SJSA1 (cell line): ENCODE measurements around the gene SLC6A13. TPM values are rescaled to one million over a fixed set of nuclear protein-coding genes. Genes with fewer than 3 reads are reported as not detected.
"Not testable (repeated sequence)": the region's sequence is repeated elsewhere in the genome, so short reads cannot be mapped to it uniquely, and the experiment has no call there.

Experiments
- DNase-seq, 2 experiments: peaks; one replicate each; pipeline ENCODE4 v3.0.0-alpha.2; 2015 to 2020; ENCODE audit warnings: low spot score in 2 of 2, low read depth in 1 of 2
- H3K27ac ChIP-seq: fragments of 250-450 bp; sonication (Bioruptor Pico); 2 replicates; pipeline ENCODE4 v1.5.1; 2020; ENCODE audit warnings: mild to moderate bottlenecking, moderate library complexity
- H3K27me3 ChIP-seq: fragments of 250-450 bp; sonication (Bioruptor Pico); replicated peaks from 2 replicates; pipeline ENCODE4 v1.5.1; 2020; ENCODE audit warnings: mild to moderate bottlenecking, moderate library complexity
- H3K36me3 ChIP-seq: fragments of 250-450 bp; sonication (Bioruptor Pico); 2 replicates; pipeline ENCODE4 v1.5.1; 2020; ENCODE audit warnings: mild to moderate bottlenecking
- H3K4me1 ChIP-seq: fragments of 250-450 bp; sonication (Bioruptor Pico); replicated peaks from 2 replicates; pipeline ENCODE4 v1.6.1; 2021; ENCODE audit warnings: mild to moderate bottlenecking
- H3K4me3 ChIP-seq: fragments of 250-450 bp; sonication (Bioruptor Pico); 2 replicates; pipeline ENCODE4 v1.5.1; 2020; ENCODE audit warnings: mild to moderate bottlenecking
- H3K9me3 ChIP-seq: fragments of 250-450 bp; sonication (Bioruptor Pico); replicated peaks from 2 replicates; pipeline ENCODE4 v1.5.1; 2020; ENCODE audit warnings: mild to moderate bottlenecking
- total RNA-seq: library from RNA; depleted of rRNA; stranded (reverse); fragments of >200 nt; shearing (Covaris generic); gene quantifications from 2 replicates; pipeline ENCODE4 v1.2.3, GENCODE V29; 2014

Gene SLC6A13
- total RNA-seq, 1 experiment from 2014 or later: not detected

DNA sequence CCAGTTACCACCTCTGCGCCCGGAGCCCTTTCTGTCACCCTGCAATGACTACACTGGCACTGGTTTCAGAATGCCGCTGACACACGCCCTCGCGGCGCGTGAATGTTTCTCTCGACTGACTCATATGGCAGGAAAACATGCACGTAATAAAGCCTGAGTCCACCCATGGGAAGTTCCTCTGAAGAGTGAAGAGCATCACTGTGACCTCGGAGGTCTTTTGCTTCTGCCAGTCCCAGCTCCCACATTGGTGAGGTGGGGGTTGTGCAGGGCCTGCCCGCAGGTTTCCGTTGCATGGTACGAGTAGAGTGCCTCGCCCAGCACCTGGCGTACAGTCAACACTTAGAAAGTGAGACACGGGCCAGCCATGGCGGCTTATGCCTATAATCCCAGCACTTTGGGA lies 37.6 kb downstream of the SLC6A13 start:
- peaks cover 39% of the 10 kb centered on the region for H3K27me3 ChIP-seq
- H3K36me3 ChIP-seq: no peaks in the 10 kb centered on the region
- no peaks in the 10 kb centered on the region for H3K4me1 ChIP-seq
- no peak overlapping the region for H3K27ac ChIP-seq
- no peak overlapping the region for H3K4me3 ChIP-seq
- DNase-seq: peak in 1 of 2 experiments; percentile 33
- H3K9me3 ChIP-seq: no peaks in the 10 kb centered on the region

DNA sequence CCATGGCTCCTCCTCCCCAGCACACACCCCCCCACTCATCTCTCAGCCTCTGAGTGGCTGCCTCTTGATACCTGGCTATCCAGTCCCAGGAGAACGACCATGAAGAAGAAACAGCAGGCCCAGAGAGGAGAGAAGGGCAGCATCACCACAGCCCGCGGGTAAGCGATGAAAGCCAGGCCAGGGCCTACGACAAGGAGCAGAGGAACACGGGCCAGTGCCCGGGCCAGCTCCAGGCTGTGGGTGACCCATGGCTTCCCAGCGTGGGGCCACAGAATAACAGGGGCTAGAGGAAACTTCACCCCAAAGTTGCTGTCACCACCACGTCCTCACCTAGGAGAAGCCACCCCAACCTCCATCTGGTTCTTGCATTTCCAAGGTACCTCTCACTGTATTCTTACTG lies 38.3 kb downstream of the SLC6A13 start:
- H3K9me3 ChIP-seq: 0 out of 2 replicates have a peak, but pooled peaks cover 3% of the 10 kb centered on the region
- H3K4me3 ChIP-seq: no peak overlapping the region
- no peaks in the 10 kb centered on the region for H3K36me3 ChIP-seq
- H3K27me3 ChIP-seq: peaks cover 34% of the 10 kb centered on the region
- no peaks in the 10 kb centered on the region for H3K4me1 ChIP-seq
- DNase-seq: no peak
- H3K27ac ChIP-seq: no peak overlapping the region

DNA sequence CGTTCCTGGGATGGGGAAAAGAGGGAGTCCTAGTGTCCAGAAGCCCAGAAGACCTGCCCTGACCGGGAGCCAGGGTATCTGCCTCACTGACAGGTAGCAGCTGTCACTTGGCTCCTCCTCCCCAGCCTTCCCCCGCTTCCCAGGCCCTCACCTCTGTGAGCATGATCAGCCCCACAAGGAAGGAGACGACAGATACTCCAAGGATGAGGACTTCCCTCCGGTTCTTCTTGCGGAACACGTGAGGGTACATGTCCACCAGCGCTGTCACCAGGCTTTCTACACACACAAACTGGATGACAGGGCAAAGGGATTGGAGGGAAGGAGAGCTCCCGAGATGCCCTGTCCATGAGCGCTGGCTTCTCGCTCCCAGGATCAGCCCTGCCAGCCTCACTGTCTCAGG lies 38.8 kb downstream of the SLC6A13 start:
- peaks cover 29% of the 10 kb centered on the region for H3K27me3 ChIP-seq
- H3K4me3 ChIP-seq: no peak overlapping the region
- 0 out of 2 replicates have a peak, but pooled peaks cover 3% of the 10 kb centered on the region for H3K9me3 ChIP-seq
- H3K27ac ChIP-seq: no peak overlapping the region
- DNase-seq: no peak
- H3K4me1 ChIP-seq: no peaks in the 10 kb centered on the region
- no peaks in the 10 kb centered on the region for H3K36me3 ChIP-seq

GRCh38 chr12:221736-222135 lies 40.9 kb downstream of the SLC6A13 start:
- DNase-seq: no peak
- Histone ChIP-seq H3K4me1 (no peaks in the 10 kb centered on the region), H3K27me3 (peaks cover 9% of the 10 kb centered on the region), H3K4me3 (no peak overlapping the region), H3K9me3 (0 out of 2 replicates have a peak, but pooled peaks cover 3% of the 10 kb centered on the region), H3K36me3 (no peaks in the 10 kb centered on the region), H3K27ac (no peak overlapping the region)

DNA sequence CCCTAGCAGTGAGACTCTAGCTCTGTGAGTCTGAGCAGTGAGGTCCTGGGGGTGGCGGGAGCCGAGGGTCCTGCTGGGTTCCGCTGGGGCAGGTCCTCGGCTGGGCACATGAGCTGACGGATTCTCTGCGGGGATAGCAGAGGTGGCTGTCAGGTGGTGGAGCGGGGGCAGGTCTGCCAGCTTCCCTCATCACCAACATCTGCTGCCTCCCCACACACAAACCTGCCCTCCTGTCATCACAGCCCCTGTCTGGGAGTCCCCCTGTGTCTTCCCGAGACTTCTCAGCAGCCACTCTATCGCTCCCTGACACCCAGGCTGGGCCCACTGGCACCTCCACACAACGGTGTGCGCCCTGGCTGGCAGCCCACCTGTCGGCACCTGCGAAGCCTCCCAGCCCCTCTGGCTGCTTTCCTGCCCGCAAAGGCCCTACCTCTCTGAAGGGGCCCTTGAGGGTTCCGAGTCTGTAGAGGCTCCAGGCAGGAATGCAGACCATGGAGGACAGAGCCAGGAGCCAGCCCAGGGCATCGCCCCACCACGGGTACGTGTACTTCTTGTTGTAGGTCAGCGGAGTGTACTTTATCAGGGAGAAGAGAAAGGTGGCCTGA lies 41.6 kb downstream of the SLC6A13 start:
- no peaks in the 10 kb centered on the region for H3K36me3 ChIP-seq
- H3K4me3 ChIP-seq: no peak overlapping the region
- H3K27me3 ChIP-seq: peaks cover 5% of the 10 kb centered on the region
- DNase-seq: no peak
- H3K4me1 ChIP-seq: no peaks in the 10 kb centered on the region
- no peak overlapping the region for H3K27ac ChIP-seq
- H3K9me3 ChIP-seq: 0 out of 2 replicates have a peak, but pooled peaks cover 3% of the 10 kb centered on the region

- no peak overlapping the region for H3K4me3 ChIP-seq
- H3K4me1 ChIP-seq: no peaks in the 10 kb centered on the region
- no peaks in the 10 kb centered on the region for H3K36me3 ChIP-seq
- no peak overlapping the region for H3K27ac ChIP-seq
- H3K9me3 ChIP-seq: 0 out of 2 replicates have a peak, but pooled peaks cover 3% of the 10 kb centered on the region
- no peak for DNase-seq
- peaks cover 5% of the 10 kb centered on the region for H3K27me3 ChIP-seq
Measured at GRCh38 chr12:220491-220890, 42.1 kb downstream of the SLC6A13 start.

- Histone ChIP-seq H3K9me3 (0 out of 2 replicates have a peak, but pooled peaks cover 3% of the 10 kb centered on the region), H3K27ac (no peak overlapping the region), H3K36me3 (no peaks in the 10 kb centered on the region), H3K4me3 (no peak overlapping the region), H3K27me3 (peaks cover 8% of the 10 kb centered on the region; the same call in 1 of the 2 replicates), H3K4me1 (no peaks in the 10 kb centered on the region)
- peak; percentile 50 to 77 for DNase-seq
Measured at GRCh38 chr12:219891-220352, 42.7 kb downstream of the SLC6A13 start.

DNA sequence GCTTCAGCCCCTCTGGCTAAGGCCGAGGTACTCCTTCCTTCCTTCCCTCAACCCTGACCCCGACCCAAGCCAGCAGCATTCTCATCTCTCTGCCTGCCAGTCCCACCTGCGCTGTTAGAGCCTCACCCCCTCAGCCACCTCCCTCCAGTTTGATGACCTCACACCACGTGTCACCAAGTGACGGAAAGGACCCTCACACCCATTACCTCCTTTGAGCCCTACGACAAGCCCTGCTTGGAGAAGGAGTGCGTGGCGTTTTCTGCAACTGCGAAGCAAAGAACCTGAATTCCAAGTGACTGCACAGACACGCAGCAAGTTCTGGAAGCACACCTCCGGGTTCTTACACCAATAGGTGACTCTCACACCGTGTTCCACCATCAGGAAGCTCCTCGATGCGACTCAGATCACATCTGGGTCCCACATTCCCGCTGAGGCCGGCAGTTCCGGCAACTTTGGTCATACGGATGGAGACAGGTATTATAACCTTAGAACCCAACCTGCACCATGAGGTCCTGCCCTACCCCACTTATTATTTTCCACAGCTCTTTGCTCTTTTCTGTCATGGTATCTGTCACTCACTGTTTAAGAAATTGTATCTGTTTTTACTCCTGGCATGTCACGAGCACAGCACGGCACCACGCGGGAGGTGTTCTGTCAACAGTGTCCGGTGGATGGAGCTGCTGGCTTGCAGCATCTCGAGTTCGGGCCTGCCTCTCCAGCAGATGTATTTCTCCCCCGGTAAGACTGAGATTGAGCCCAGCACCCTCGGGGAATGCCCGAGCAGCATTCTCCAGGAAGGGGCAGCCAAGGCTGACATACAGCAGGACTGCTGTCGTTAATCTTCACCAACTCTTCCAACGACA lies 43.7 kb downstream of the SLC6A13 start:
- Histone ChIP-seq H3K36me3 (no peaks in the 10 kb centered on the region), H3K9me3 (0 out of 2 replicates have a peak, but pooled peaks cover 3% of the 10 kb centered on the region), H3K27me3 (peaks cover 10% of the 10 kb centered on the region), H3K27ac (no peak overlapping the region), H3K4me3 (no peak overlapping the region), H3K4me1 (no peaks in the 10 kb centered on the region)
- no peak for DNase-seq

GRCh38 chr12:218221-218620 lies 44.4 kb downstream of the SLC6A13 start:
- 0 out of 2 replicates have a peak, but pooled peaks cover 3% of the 10 kb centered on the region for H3K9me3 ChIP-seq
- H3K27ac ChIP-seq: no peak overlapping the region
- H3K4me3 ChIP-seq: no peak overlapping the region
- DNase-seq: no peak
- H3K4me1 ChIP-seq: no peaks in the 10 kb centered on the region
- H3K27me3 ChIP-seq: peaks cover 16% of the 10 kb centered on the region
- no peaks in the 10 kb centered on the region for H3K36me3 ChIP-seq

GRCh38 chr12:217029-217428 lies 45.6 kb downstream of the SLC6A13 start:
- peaks cover 28% of the 10 kb centered on the region for H3K27me3 ChIP-seq
- not testable (repeated sequence) for H3K4me1 ChIP-seq, H3K36me3 ChIP-seq, H3K27ac ChIP-seq, H3K9me3 ChIP-seq, DNase-seq, H3K4me3 ChIP-seq

DNA sequence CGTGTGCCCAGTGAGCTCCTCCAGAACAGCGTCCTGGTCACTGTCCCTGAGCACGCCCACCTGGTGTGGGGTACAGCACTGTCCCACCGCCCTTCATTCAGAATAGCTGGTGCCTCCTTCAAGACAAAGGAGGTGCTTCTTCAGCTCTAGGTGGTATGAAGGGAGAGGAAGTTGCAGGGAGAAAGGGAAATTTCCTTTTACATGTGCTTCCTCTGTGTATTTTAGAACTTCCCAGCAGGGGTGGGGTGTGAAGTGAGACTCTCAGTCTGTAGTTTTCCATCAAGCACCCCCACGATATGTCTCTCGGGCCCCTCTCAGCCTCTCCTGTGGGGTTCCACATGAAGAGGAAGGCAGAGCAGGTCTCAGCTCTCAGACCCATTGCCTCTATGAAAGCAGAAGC lies 47.5 kb downstream of the SLC6A13 start:
- DNase-seq: no peak
- H3K27ac ChIP-seq: no peak overlapping the region
- H3K27me3 ChIP-seq: peaks cover 47% of the 10 kb centered on the region
- no peak overlapping the region for H3K4me3 ChIP-seq
- no peaks in the 10 kb centered on the region for H3K4me1 ChIP-seq
- 0 out of 2 replicates have a peak, but pooled peaks cover 3% of the 10 kb centered on the region for H3K9me3 ChIP-seq
- H3K36me3 ChIP-seq: no peaks in the 10 kb centered on the region

DNA sequence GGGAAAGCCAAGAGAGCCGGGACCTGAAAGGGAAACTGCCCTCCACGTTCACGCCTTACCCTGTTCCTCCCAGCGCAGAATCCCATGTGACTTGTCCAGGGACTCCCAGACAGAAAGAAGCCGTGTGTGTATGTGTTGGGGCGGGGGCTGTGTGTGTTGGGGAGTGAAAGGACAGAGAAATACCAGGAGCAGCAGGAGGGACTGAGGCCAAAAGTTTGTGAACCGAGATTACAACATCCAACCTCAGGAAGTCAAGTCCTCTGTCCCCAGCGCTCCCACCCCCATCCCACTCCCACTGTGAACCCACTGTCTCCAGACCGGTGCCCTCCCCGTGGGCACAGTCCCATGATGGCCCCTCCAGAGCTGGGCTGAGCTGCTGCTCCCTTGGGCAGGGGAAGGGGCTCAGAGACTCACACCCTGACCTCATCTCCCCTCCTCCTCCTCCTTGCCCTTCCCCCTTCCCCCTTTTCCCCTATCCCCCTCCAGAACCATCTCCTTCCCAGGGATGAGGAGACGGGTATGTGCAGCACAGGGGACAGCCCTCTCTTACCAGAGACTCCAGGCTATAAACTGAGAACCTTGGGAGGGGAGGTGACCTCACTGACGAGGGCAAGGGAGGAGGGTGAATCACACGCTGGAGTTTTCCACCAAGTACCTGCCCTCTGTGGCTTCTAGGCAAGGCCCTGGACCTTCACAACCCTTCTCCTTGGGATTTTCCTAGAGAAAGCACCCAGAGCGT lies 48.5 kb downstream of the SLC6A13 start, which contains the start of gene SLC6A12:
Gene SLC6A12, minus strand, starts transcription at position 155 of the 739 bp plus-strand sequence. CDS start 4,171 bp downstream, outside the sequence.
- no peak within 1 kb of the TSS for H3K4me3 ChIP-seq
- H3K9me3 ChIP-seq: no peaks in the 10 kb centered on the region
- no peaks in the 10 kb centered on the region for H3K36me3 ChIP-seq
- H3K4me1 ChIP-seq: no peaks in the 10 kb centered on the region
- H3K27me3 ChIP-seq: peaks cover 54% of the 10 kb centered on the region
- no peak for DNase-seq
- no peak within 1 kb of the TSS for H3K27ac ChIP-seq

GRCh38 chr12:213527-213932 lies 49.1 kb downstream of the SLC6A13 start:
- H3K36me3 ChIP-seq: no peaks in the 10 kb centered on the region
- peaks cover 56% of the 10 kb centered on the region for H3K27me3 ChIP-seq
- no peak overlapping the region for H3K4me3 ChIP-seq
- no peak overlapping the region for H3K27ac ChIP-seq
- H3K9me3 ChIP-seq: no peaks in the 10 kb centered on the region
- H3K4me1 ChIP-seq: no peaks in the 10 kb centered on the region
- DNase-seq: no peak
